ENCODE measurements around the gene ZNF189. TPM values are rescaled to one million over a fixed set of nuclear protein-coding genes. Genes with fewer than 3 reads are reported as not detected.

The ZNF189 gene
- polyA plus RNA-seq: 1 to 10 TPM; 3.4 to 5.2 TPM

DNA sequence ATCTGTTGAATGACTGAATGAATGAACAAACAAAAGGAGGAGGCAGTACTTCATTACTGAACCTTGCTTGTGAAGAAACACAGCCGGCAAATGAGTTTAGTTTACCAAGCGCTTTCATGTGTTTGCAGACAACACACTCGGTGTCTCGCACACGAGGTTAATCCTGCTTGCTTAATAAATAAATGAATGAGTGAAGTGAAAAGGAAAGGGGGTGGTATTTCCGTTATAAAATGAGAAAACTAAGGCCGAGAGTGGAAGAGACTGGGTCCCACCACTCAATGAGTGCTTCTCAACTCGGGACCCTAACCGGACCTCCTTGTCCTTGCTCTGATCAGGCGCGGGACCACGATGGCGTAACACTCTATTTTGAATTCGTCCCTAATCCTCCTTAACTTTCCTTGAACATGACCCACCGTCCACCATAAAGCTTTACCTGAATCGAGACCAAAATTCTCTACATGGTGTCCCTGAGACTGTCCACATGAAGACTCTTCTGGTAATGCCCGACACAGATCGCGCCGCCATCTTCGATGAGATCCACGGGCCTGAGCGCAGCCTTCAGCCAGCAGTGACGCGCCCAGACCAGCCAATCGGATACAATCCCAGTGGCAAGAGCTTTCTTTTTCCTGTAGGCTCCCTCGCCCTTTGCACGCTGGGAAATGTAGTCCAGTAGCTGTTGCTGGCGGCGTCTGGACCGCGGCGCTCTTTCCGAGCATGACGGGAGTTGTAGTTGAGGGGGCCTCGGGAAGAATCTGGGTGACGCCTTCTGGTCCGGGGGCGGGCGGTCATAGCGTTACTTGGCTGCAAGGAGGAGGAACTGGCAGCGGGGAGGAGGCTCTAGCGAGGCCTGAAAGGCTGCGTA is at the start of gene ZNF189, which contains the start of gene MRPL50:
Gene ZNF189 (plus strand): TSS at position 784 of the 862 bp plus-strand sequence. CDS start 306 bp downstream, outside the sequence.
Gene MRPL50 (minus strand): TSS at position 551 of the 862 bp plus-strand sequence. CDS start 26 bp downstream, at position 525.
- H3K36me3 ChIP-seq (ENCODE audit: control insufficient read depth in 2 of 2, insufficient read depth in 2 of 2, low read length in 1 of 2): peaks cover 3 to 13% of the 10 kb centered on the region in 2 donors
- H3K4me1 ChIP-seq (ENCODE audit: control insufficient read depth in 2 of 2, insufficient read depth in 2 of 2, low read length in 1 of 2): peaks cover 0 to 3% of the 10 kb centered on the region in 2 donors
- WGBS, 2 donors: 0% methylated on average over 44 of the region's 44 CpGs
- H3K27me3 ChIP-seq (ENCODE audit: control insufficient read depth in 1 of 2, insufficient read depth in 2 of 2, low read length in 2 of 2): no peaks in the 10 kb centered on the region
- peak within 1 kb of the TSS; percentile 70 to 77 for H3K27ac ChIP-seq (ENCODE audit: low read depth in 2 of 2, low read length in 1 of 2)
- H3K9me3 ChIP-seq (ENCODE audit: control insufficient read depth in 2 of 2, insufficient read depth in 1 of 2, low read depth in 1 of 2, low read length in 1 of 2): peaks cover 0 to 3% of the 10 kb centered on the region in 2 donors
- peak within 1 kb of the TSS; percentile 74 to 79 for H3K4me3 ChIP-seq (ENCODE audit: low read depth in 1 of 2, low read length in 2 of 2)

DNA sequence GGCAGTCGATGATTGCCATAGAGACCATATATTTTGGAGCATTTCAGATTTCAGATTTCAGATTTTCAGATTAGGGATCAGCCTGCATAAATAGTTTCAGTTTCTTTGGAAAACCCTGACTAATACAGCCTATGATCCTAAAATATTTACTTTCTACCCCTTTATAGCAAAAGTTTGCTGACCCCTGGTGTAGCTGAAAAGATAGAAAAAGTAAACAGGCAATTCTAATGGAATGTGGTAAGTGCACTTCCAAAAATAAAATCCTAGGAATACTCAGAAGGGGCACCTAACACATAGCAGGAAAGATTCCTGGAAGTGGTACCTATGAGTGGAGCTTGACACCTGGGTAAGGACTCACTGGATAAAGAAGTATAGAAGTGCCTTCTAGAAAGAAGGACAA is 48.4 kb upstream of the ZNF189 start:
- WGBS, 2 donors: 82 to 85% methylated on average over 1 of the region's 1 CpG
- H3K36me3 ChIP-seq (ENCODE audit: control insufficient read depth in 2 of 2, insufficient read depth in 2 of 2, low read length in 1 of 2): no peaks in the 10 kb centered on the region
- H3K4me1 ChIP-seq (ENCODE audit: control insufficient read depth in 2 of 2, insufficient read depth in 2 of 2, low read length in 1 of 2): peaks cover 0 to 2% of the 10 kb centered on the region in 2 donors
- H3K9me3 ChIP-seq (ENCODE audit: control insufficient read depth in 2 of 2, insufficient read depth in 1 of 2, low read depth in 1 of 2, low read length in 1 of 2): no peaks in the 10 kb centered on the region
- no peak overlapping the region for H3K4me3 ChIP-seq (ENCODE audit: low read depth in 1 of 2, low read length in 2 of 2)
- H3K27ac ChIP-seq (ENCODE audit: low read depth in 2 of 2, low read length in 1 of 2): no peak overlapping the region
- H3K27me3 ChIP-seq (ENCODE audit: control insufficient read depth in 1 of 2, insufficient read depth in 2 of 2, low read length in 2 of 2): no peaks in the 10 kb centered on the region

DNA sequence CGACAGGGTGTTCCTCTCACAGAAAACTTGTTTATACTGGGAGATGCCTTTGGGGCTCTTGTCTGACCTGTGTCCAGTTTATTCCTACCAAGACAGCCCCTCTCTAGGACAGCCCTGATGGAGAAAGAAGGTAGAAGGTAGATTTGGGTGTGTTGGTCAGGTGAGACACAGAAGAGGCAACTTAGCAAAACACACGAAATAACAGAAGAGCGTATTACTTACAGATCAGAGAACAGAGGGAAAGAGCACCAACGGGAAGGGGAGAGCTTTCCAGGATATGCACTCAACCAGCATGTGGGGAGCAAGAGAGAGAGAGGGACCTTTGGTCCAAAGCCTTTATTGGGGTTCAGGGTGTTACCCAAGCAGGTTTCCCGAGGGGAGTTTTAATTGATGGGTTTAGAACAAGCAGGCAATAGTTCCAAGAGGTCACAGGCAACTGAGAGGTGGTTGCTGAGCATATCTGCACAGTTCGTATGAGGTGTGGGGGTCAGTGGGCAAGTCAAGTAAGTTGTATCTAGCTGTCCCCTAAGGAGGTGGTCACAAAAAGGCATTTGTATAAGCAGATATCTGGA is 45.7 kb upstream of the ZNF189 start:
- Histone ChIP-seq H3K27me3 (ENCODE audit: control insufficient read depth in 1 of 2, insufficient read depth in 2 of 2, low read length in 2 of 2) (no peaks in the 10 kb centered on the region), H3K4me1 (ENCODE audit: control insufficient read depth in 2 of 2, insufficient read depth in 2 of 2, low read length in 1 of 2) (peaks cover 0 to 2% of the 10 kb centered on the region in 2 donors), H3K9me3 (ENCODE audit: control insufficient read depth in 2 of 2, insufficient read depth in 1 of 2, low read depth in 1 of 2, low read length in 1 of 2) (no peaks in the 10 kb centered on the region), H3K27ac (ENCODE audit: low read depth in 2 of 2, low read length in 1 of 2) (no peak overlapping the region), H3K4me3 (ENCODE audit: low read depth in 1 of 2, low read length in 2 of 2) (no peak overlapping the region), H3K36me3 (ENCODE audit: control insufficient read depth in 2 of 2, insufficient read depth in 2 of 2, low read length in 1 of 2) (no peaks in the 10 kb centered on the region)
- 77 to 82% methylated on average over 6 of the region's 6 CpGs for WGBS, 2 donors

DNA sequence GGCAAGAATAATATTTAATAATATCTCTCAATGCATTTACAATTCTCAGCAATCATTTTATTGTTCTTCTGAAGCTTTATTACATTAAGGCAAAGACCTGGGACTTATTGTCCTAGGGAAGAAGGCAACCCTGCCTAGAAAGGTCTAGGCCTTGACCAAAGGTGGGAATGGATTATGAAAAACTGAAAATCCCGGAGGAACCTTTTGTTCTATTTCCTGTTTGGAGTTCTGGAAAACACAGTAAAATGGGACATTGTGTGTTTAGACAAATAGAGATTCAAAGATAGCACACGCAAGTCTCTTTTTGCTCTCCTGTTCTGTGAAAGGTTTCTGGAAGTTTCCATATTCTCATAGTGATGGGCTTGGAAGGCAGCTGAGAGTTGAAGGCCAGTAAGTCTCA is 45.0 kb upstream of the ZNF189 start:
- Histone ChIP-seq H3K27me3 (ENCODE audit: control insufficient read depth in 1 of 2, insufficient read depth in 2 of 2, low read length in 2 of 2) (no peaks in the 10 kb centered on the region), H3K4me3 (ENCODE audit: low read depth in 1 of 2, low read length in 2 of 2) (no peak overlapping the region), H3K36me3 (ENCODE audit: control insufficient read depth in 2 of 2, insufficient read depth in 2 of 2, low read length in 1 of 2) (no peaks in the 10 kb centered on the region), H3K4me1 (ENCODE audit: control insufficient read depth in 2 of 2, insufficient read depth in 2 of 2, low read length in 1 of 2) (peaks cover 0 to 2% of the 10 kb centered on the region in 2 donors), H3K27ac (ENCODE audit: low read depth in 2 of 2, low read length in 1 of 2) (no peak overlapping the region), H3K9me3 (ENCODE audit: control insufficient read depth in 2 of 2, insufficient read depth in 1 of 2, low read depth in 1 of 2, low read length in 1 of 2) (no peaks in the 10 kb centered on the region)
- WGBS, 2 donors: 81 to 83% methylated on average over 2 of the region's 2 CpGs

DNA sequence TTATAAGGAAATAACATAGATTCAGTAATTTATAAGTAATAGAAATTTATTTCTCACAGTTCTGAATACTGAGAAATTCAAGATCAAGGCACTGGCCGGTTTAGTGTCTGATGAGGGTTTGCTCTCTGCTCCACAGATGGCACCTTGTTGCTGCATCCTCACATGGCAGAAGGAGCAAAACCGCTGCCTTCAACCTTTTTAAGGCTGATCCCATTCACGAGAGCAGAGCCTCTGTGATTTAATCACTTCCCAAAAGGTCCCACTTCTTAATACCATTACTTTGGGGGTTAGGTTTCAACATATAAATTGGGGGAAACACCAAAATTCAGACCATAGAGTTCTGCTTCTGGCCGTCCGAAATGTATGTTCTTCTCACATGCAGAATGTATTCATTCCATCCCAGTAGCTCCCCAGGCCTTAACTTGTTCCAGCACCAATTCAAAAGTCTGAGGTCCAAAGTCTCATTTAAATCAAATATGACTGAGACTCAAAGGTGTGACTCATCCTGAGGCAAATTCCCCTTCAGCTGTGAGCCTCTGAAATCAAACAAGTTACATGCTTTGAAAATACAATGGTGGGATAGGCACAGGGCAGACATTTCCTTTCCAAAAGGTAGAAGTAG is 44.4 kb upstream of the ZNF189 start:
- H3K9me3 ChIP-seq (ENCODE audit: control insufficient read depth in 2 of 2, insufficient read depth in 1 of 2, low read depth in 1 of 2, low read length in 1 of 2): no peaks in the 10 kb centered on the region
- H3K36me3 ChIP-seq (ENCODE audit: control insufficient read depth in 2 of 2, insufficient read depth in 2 of 2, low read length in 1 of 2): no peaks in the 10 kb centered on the region
- whole genome bisulfite sequencing, 2 donors: 65 to 71% methylated on average over 5 of the region's 5 CpGs
- H3K27me3 ChIP-seq (ENCODE audit: control insufficient read depth in 1 of 2, insufficient read depth in 2 of 2, low read length in 2 of 2): no peaks in the 10 kb centered on the region
- peaks cover 0 to 2% of the 10 kb centered on the region in 2 donors for H3K4me1 ChIP-seq (ENCODE audit: control insufficient read depth in 2 of 2, insufficient read depth in 2 of 2, low read length in 1 of 2)
- no peak overlapping the region for H3K27ac ChIP-seq (ENCODE audit: low read depth in 2 of 2, low read length in 1 of 2)
- H3K4me3 ChIP-seq (ENCODE audit: low read depth in 1 of 2, low read length in 2 of 2): no peak overlapping the region

DNA sequence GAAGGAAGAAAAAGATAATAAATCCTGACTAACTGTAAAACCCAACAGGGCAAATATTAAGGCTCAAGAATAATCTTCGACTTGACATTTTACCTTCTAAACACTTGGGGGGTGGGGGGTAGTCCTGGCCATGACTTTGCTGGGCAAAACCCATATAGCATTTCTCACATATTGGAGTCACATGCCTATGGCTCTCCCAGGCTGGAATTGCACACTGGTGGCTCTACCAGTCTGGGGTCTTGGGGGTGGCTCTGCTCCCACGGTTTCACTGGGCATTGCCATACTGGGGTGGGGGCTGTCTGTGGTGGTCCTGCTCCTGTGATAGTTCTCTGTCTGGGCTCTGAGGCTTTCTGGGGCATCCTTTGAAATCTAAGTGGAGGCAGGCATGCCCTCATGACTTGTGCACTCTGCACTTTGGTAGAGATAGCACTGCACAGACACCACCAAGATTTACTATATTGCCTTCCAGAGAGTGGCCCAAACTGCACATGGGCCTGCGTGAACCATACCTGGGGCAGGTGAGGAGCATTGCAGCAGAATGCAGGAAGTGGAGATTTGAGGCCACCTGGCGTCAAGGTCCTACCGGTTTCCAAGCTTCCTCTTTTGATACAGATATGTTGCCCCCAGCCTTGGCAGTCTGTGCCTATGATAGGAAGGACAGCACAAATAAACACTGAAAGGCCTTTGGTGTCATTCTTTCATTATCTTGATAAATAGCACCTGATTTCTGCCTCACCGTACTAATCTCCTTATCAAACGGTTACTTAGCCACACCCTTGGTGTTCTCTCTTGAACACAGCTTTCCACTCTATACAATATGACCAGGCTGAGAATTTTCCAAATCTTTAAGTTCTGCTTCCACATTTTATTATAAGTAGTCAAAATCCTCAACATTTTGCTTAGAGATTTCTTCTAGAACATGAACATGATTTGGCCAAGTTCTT is 43.6 kb upstream of the ZNF189 start:
- Histone ChIP-seq H3K4me1 (ENCODE audit: control insufficient read depth in 2 of 2, insufficient read depth in 2 of 2, low read length in 1 of 2) (peaks cover 0 to 2% of the 10 kb centered on the region in 2 donors), H3K27ac (ENCODE audit: low read depth in 2 of 2, low read length in 1 of 2) (no peak overlapping the region), H3K36me3 (ENCODE audit: control insufficient read depth in 2 of 2, insufficient read depth in 2 of 2, low read length in 1 of 2) (no peaks in the 10 kb centered on the region), H3K9me3 (ENCODE audit: control insufficient read depth in 2 of 2, insufficient read depth in 1 of 2, low read depth in 1 of 2, low read length in 1 of 2) (no peaks in the 10 kb centered on the region), H3K4me3 (ENCODE audit: low read depth in 1 of 2, low read length in 2 of 2) (no peak overlapping the region), H3K27me3 (ENCODE audit: control insufficient read depth in 1 of 2, insufficient read depth in 2 of 2, low read length in 2 of 2) (no peaks in the 10 kb centered on the region)
- WGBS, 2 donors: 57 to 62% methylated on average over 7 of the region's 7 CpGs

DNA sequence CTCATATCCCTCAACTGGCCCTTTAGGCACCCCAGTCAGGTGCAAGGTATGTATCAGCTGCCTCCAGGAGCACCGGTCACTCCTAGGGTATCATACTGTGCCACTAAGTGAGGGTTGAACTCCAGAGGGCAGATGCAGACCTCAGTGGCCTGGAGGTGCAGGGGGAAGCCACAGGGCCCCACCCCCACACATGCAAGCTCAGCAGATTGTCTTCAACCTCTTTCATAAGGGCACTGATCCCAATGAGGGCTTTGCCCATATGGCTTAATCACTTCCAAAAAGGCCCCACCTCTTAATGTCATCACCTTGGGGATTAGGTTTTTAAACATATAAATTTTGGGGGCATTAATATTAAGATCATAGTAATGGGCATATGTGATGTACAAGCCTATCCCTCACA is 42.0 kb upstream of the ZNF189 start:
- H3K4me3 ChIP-seq (ENCODE audit: low read depth in 1 of 2, low read length in 2 of 2): no peak overlapping the region
- H3K27me3 ChIP-seq (ENCODE audit: control insufficient read depth in 1 of 2, insufficient read depth in 2 of 2, low read length in 2 of 2): no peaks in the 10 kb centered on the region
- 43 to 45% methylated on average over 1 of the region's 1 CpG for WGBS, 2 donors
- peaks cover 0 to 2% of the 10 kb centered on the region in 2 donors for H3K4me1 ChIP-seq (ENCODE audit: control insufficient read depth in 2 of 2, insufficient read depth in 2 of 2, low read length in 1 of 2)
- no peak overlapping the region for H3K27ac ChIP-seq (ENCODE audit: low read depth in 2 of 2, low read length in 1 of 2)
- H3K9me3 ChIP-seq (ENCODE audit: control insufficient read depth in 2 of 2, insufficient read depth in 1 of 2, low read depth in 1 of 2, low read length in 1 of 2): no peaks in the 10 kb centered on the region
- no peaks in the 10 kb centered on the region for H3K36me3 ChIP-seq (ENCODE audit: control insufficient read depth in 2 of 2, insufficient read depth in 2 of 2, low read length in 1 of 2)

DNA sequence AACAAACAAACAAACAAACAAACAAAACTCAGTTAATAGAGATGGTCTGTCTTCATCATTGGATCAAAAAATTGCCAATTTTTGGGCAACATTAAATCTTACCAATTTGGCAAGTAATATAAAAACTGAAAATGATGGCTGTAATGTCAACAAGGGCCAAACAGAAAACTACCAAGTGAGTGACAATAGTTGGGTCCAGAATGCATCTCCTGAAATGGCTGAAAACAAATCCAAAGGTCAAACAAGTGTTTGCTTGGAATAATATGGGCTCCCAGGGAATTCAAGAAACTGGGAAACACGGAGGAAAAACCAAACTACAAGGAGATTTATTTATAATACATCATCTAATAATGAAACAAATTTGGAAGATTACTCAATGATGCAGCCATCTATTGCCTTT is 39.0 kb upstream of the ZNF189 start:
- Histone ChIP-seq H3K9me3 (ENCODE audit: control insufficient read depth in 2 of 2, insufficient read depth in 1 of 2, low read depth in 1 of 2, low read length in 1 of 2) (no peaks in the 10 kb centered on the region), H3K36me3 (ENCODE audit: control insufficient read depth in 2 of 2, insufficient read depth in 2 of 2, low read length in 1 of 2) (no peaks in the 10 kb centered on the region), H3K4me3 (ENCODE audit: low read depth in 1 of 2, low read length in 2 of 2) (no peak overlapping the region), H3K27ac (ENCODE audit: low read depth in 2 of 2, low read length in 1 of 2) (no peak overlapping the region), H3K27me3 (ENCODE audit: control insufficient read depth in 1 of 2, insufficient read depth in 2 of 2, low read length in 2 of 2) (no peaks in the 10 kb centered on the region), H3K4me1 (ENCODE audit: control insufficient read depth in 2 of 2, insufficient read depth in 2 of 2, low read length in 1 of 2) (peaks cover 0 to 2% of the 10 kb centered on the region in 2 donors)
- WGBS, 2 donors: 74 to 83% methylated on average over 1 of the region's 1 CpG

DNA sequence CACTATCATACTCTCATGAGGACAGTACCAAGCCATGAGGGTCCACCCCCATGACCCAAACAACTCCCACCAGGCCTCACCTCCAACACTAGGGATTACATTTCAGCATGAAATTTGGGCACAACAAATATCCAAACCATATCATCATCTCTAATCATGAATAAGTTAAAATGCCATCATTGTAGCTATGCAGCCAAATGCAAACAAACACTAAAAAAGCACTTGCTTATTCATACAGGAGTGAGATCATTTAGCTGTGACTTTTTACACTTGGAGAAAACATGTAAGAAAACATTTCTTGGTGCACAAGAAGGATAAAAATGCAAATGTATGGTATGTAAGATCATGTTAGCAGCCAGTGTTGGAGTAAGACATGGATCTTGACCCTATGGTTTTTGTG is 38.0 kb upstream of the ZNF189 start:
- Histone ChIP-seq H3K27ac (ENCODE audit: low read depth in 2 of 2, low read length in 1 of 2) (no peak overlapping the region), H3K27me3 (ENCODE audit: control insufficient read depth in 1 of 2, insufficient read depth in 2 of 2, low read length in 2 of 2) (no peaks in the 10 kb centered on the region), H3K4me1 (ENCODE audit: control insufficient read depth in 2 of 2, insufficient read depth in 2 of 2, low read length in 1 of 2) (no peaks in the 10 kb centered on the region), H3K9me3 (ENCODE audit: control insufficient read depth in 2 of 2, insufficient read depth in 1 of 2, low read depth in 1 of 2, low read length in 1 of 2) (no peaks in the 10 kb centered on the region), H3K36me3 (ENCODE audit: control insufficient read depth in 2 of 2, insufficient read depth in 2 of 2, low read length in 1 of 2) (no peaks in the 10 kb centered on the region), H3K4me3 (ENCODE audit: low read depth in 1 of 2, low read length in 2 of 2) (no peak overlapping the region)

Data from esophagus (tissue), 2 donors.